H9 (cell line): ENCODE measurements around the gene CALML4. TPM values are rescaled to one million over a fixed set of nuclear protein-coding genes. Genes with fewer than 3 reads are reported as not detected.

Experiments
- DNase-seq: peaks from one replicate; pipeline ENCODE4 v3.0.0-alpha.2; 2017
- H2AFZ ChIP-seq: one replicate; pipeline ENCODE4 v1.6.1; 2013; ENCODE audit warnings: mild to moderate bottlenecking, low read length, control low read depth, moderate library complexity
- H2AK5ac ChIP-seq: 2 replicates; pipeline ENCODE4 v1.6.1; 2013; ENCODE audit warnings: low read length, control low read depth, mixed read lengths; ENCODE audit not compliant: insufficient read length
- H2BK120ac ChIP-seq: one replicate; pipeline ENCODE4 v1.6.1; 2013; ENCODE audit warnings: low read depth, mild to moderate bottlenecking, low read length, control low read depth, inconsistent platforms; ENCODE audit not compliant: poor library complexity, severe bottlenecking
- H2BK12ac ChIP-seq: 2 replicates; pipeline ENCODE4 v1.6.1; 2013; ENCODE audit warnings: low read length, control low read depth, mixed read lengths, low read depth; ENCODE audit not compliant: insufficient read length
- H2BK15ac ChIP-seq: 2 replicates; pipeline ENCODE4 v1.6.1; 2013; ENCODE audit warnings: low read depth, low read length, control low read depth
- H2BK20ac ChIP-seq: one replicate; pipeline ENCODE4 v1.6.1; 2013; ENCODE audit warnings: low read depth, mild to moderate bottlenecking, low read length, control low read depth, inconsistent platforms; ENCODE audit not compliant: poor library complexity, severe bottlenecking
- H2BK5ac ChIP-seq: 2 replicates; pipeline ENCODE4 v1.6.1; 2013; ENCODE audit warnings: low read length, control low read depth, mixed read lengths; ENCODE audit not compliant: insufficient read length
- H3K14ac ChIP-seq: 2 replicates; pipeline ENCODE4 v1.6.1; 2013; ENCODE audit warnings: low read length, control low read depth; ENCODE audit not compliant: insufficient read depth
- H3K18ac ChIP-seq: 2 replicates; pipeline ENCODE4 v1.6.1; 2013; ENCODE audit warnings: low read depth, mild to moderate bottlenecking, mixed read lengths, low read length, control low read depth; ENCODE audit not compliant: insufficient read length
- H3K23ac ChIP-seq: 2 replicates; pipeline ENCODE4 v1.6.1; 2013; ENCODE audit warnings: low read length, control low read depth, mixed read lengths, low read depth; ENCODE audit not compliant: insufficient read length
- H3K23me2 ChIP-seq: 2 replicates; pipeline ENCODE4 v1.6.1; 2013; ENCODE audit warnings: low read depth, mild to moderate bottlenecking, mixed read lengths, low read length, control low read depth; ENCODE audit not compliant: insufficient read length, poor library complexity, severe bottlenecking
- H3K27ac ChIP-seq: 2 replicates; pipeline ENCODE4 v1.5.1; 2013; ENCODE audit warnings: low read length, control low read depth, mixed read lengths, low read depth; ENCODE audit not compliant: insufficient read length
- H3K27me3 ChIP-seq: 2 replicates; pipeline ENCODE4 v1.6.1; 2013; ENCODE audit warnings: low read length, control low read depth, inconsistent platforms; ENCODE audit not compliant: insufficient read depth
- H3K4ac ChIP-seq: 2 replicates; pipeline ENCODE4 v1.6.1; 2013; ENCODE audit warnings: low read depth, mild to moderate bottlenecking, control low read depth, inconsistent platforms, low read length, moderate library complexity
- H3K4me1 ChIP-seq: 2 replicates; pipeline ENCODE4 v1.6.1; 2013; ENCODE audit warnings: low read length, control low read depth, inconsistent platforms; ENCODE audit not compliant: insufficient read depth
- H3K4me2 ChIP-seq: 2 replicates; pipeline ENCODE4 v1.6.1; 2013; ENCODE audit warnings: low read length, control low read depth, mixed read lengths; ENCODE audit not compliant: insufficient read length, insufficient read depth
- H3K56ac ChIP-seq: 2 replicates; pipeline ENCODE4 v1.6.1; 2013; ENCODE audit warnings: low read depth, mild to moderate bottlenecking, mixed read lengths, low read length, control low read depth; ENCODE audit not compliant: insufficient read length
- H3K79me1 ChIP-seq: 2 replicates; pipeline ENCODE4 v1.6.1; 2013; ENCODE audit warnings: low read depth, mild to moderate bottlenecking, moderate library complexity, low read length, control low read depth, inconsistent platforms; ENCODE audit not compliant: insufficient read depth, poor library complexity, severe bottlenecking
- H3K79me2 ChIP-seq: 2 replicates; pipeline ENCODE4 v1.6.1; 2013; ENCODE audit warnings: low read length, control low read depth, inconsistent platforms; ENCODE audit not compliant: insufficient read depth
- H3K9ac ChIP-seq: 2 replicates; pipeline ENCODE4 v1.6.1; 2013; ENCODE audit warnings: low read length, control low read depth, mixed read lengths; ENCODE audit not compliant: insufficient read length; ENCODE audit errors: extremely low read depth
- H3K9me3 ChIP-seq: one replicate; pipeline ENCODE4 v1.6.1; 2013; ENCODE audit warnings: low read depth, low read length, inconsistent platforms; ENCODE audit not compliant: control insufficient read depth
- H3T11ph ChIP-seq: one replicate; pipeline ENCODE4 v1.6.1; 2013; ENCODE audit warnings: mild to moderate bottlenecking, low read length, control low read depth, inconsistent platforms
- H4K20me1 ChIP-seq: one replicate; pipeline ENCODE4 v1.6.1; 2013; ENCODE audit not compliant: control insufficient read depth, insufficient read length, insufficient read depth
- H4K5ac ChIP-seq: 2 replicates; pipeline ENCODE4 v1.6.1; 2013; ENCODE audit warnings: low read depth, mild to moderate bottlenecking, mixed read lengths, low read length, control low read depth; ENCODE audit not compliant: insufficient read length
- H4K8ac ChIP-seq: replicated peaks from 2 replicates; pipeline ENCODE4 v1.6.1; 2013; ENCODE audit warnings: low read length, control low read depth, mixed read lengths, low read depth; ENCODE audit not compliant: insufficient read length
- H4K91ac ChIP-seq: 2 replicates; pipeline ENCODE4 v1.6.1; 2013; ENCODE audit warnings: low read depth, mild to moderate bottlenecking, moderate library complexity, mixed read lengths, low read length, control low read depth; ENCODE audit not compliant: insufficient read length
- H3K27ac Mint-ChIP-seq, 3 experiments: 2 replicates in 2 of 3; 3 replicates in 1 of 3; pipeline ENCODE4 v1.8.0; 2020 to 2021; ENCODE audit warnings: mixed read lengths in 3 of 3, mild to moderate bottlenecking in 1 of 3, moderate library complexity in 1 of 3
- H3K27me3 Mint-ChIP-seq: 2 replicates; pipeline ENCODE4 v1.8.0; 2021; ENCODE audit warnings: low read depth, mild to moderate bottlenecking, moderate library complexity, mixed read lengths
- H3K36me3 Mint-ChIP-seq, 3 experiments: 2 replicates in 2 of 3; 3 replicates in 1 of 3; pipeline ENCODE4 v1.8.0; 2020 to 2021; ENCODE audit warnings: low read depth in 3 of 3, mixed read lengths in 3 of 3; ENCODE audit not compliant: insufficient read depth in 1 of 3
- H3K4me1 Mint-ChIP-seq, 2 experiments: 2 replicates each; pipeline ENCODE4 v1.8.0; 2020; ENCODE audit warnings: mixed read lengths in 2 of 2
- H3K4me3 Mint-ChIP-seq, 2 experiments: 2 replicates in 1 of 2; 3 replicates in 1 of 2; pipeline ENCODE4 v1.8.0; 2020 to 2021; ENCODE audit warnings: mild to moderate bottlenecking in 2 of 2, mixed read lengths in 2 of 2, moderate library complexity in 1 of 2
- H3K9me3 Mint-ChIP-seq, 2 experiments: 2 replicates in 1 of 2; 3 replicates in 1 of 2; pipeline ENCODE4 v1.8.0; 2020; ENCODE audit warnings: mild to moderate bottlenecking in 2 of 2, mixed read lengths in 2 of 2, moderate library complexity in 1 of 2
- CTCF ChIP-seq: fragments of 200-600 bp; sonication (generic); conservative IDR thresholded peaks from 3 replicates; pipeline ENCODE4 v1.8.0; 2021; ENCODE audit warnings: antibody characterized with exemption, mild to moderate bottlenecking
- WGBS: extraction: QIAGEN DNeasy Blood & Tissue Kit; methylation state at CpG from one replicate; pipeline ENCODE4 v1.1.7; 2013; ENCODE audit warnings: missing lambda C conversion rate, low lambda C conversion rate, mixed read lengths; ENCODE audit not compliant: insufficient read length; ENCODE audit errors: extremely low coverage; 5-methylcytosine and 5-hydroxymethylcytosine counted together
- total RNA-seq: library from RNA; stranded (reverse); gene quantifications from 2 replicates; pipeline ENCODE4 v1.2.1, GENCODE V29; 2021

The CALML4 gene
- total RNA-seq, 1 experiment from 2014 or later: 11.8 TPM

DNA sequence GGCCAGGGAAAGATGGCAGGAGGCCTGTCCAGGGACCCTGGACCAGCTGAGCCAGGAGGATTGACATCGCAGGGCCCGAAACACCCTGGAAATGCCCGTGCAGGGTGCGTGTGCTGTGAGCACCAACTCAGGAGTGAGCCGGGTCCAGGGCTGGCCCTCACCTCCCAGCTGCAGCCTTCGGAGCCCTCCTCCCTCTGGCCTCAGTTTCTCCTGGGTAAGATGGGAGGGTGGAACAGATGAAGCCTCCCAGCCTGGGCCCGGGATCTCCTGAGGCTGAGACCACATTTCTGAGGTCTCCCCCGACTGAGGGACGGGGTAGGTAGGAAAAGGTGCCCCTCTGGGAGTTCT is 5.3 kb upstream of the CALML4 start:
- Histone ChIP-seq H3K23ac (no peak overlapping the region), H3K56ac (no peak overlapping the region), H2BK12ac (no peak overlapping the region), H3K9me3 (no peaks in the 10 kb centered on the region), H3K79me2 (no peaks in the 10 kb centered on the region), H2BK120ac (no peak overlapping the region), H3K14ac (no peak overlapping the region; the same call in 1 of the 2 replicates), H3T11ph (no peak overlapping the region), H2BK20ac (no peak overlapping the region), H3K4ac (no peak overlapping the region; the same call in 1 of the 2 replicates), H3K27ac (no peak overlapping the region), H4K5ac (no peak overlapping the region), H3K79me1 (peaks cover 4% of the 10 kb centered on the region), H2AK5ac (no peak overlapping the region), H4K8ac (no peak overlapping the region), H3K4me1 (peaks cover 11% of the 10 kb centered on the region), H2BK5ac (no peak overlapping the region), H4K91ac (no peak overlapping the region), H3K23me2 (no peaks in the 10 kb centered on the region), H2AFZ (no peak overlapping the region), H3K4me2 (no peak overlapping the region), H3K9ac (no peak overlapping the region), H3K18ac (no peak overlapping the region), H2BK15ac (no peak overlapping the region), H4K20me1 (peaks cover 2% of the 10 kb centered on the region), H3K27me3 (no peaks in the 10 kb centered on the region)
- TF ChIP-seq CTCF: no peak
- DNase-seq: peak; percentile 20
- Mint-ChIP-seq H3K27me3 (no peaks in the 10 kb centered on the region; the same call in 1 of the 2 replicates), H3K4me3 (no peak overlapping the region), H3K36me3 (peaks cover 4 to 18% (median 13%) of the 10 kb centered on the region in 3 experiments; a peak in 6 of 7 replicates), H3K27ac (no peak overlapping the region; a peak in 1 of 7 replicates), H3K9me3 (no peaks in the 10 kb centered on the region), H3K4me1 (peaks cover 21 to 35% of the 10 kb centered on the region in 2 experiments)
- WGBS: no CpG with 5 or more reads among the region's 9 CpGs
